Kidney (tissue), 14 donors: ENCODE measurements around the gene HSF4. TPM values are rescaled to one million over a fixed set of nuclear protein-coding genes. Genes with fewer than 3 reads are reported as not detected.
A peak's percentile ranks its signal among the peaks of the same experiment; 100 is the strongest.

ENCODE experiments used
- DNase-seq, 5 donors: peaks; one replicate each; pipeline ENCODE4 v3.0.0-alpha.2; 2013 to 2020
- FAIRE-seq: peaks from 2 replicates; lab custom pipeline; 2012; peaks lifted over from hg19 to GRCh38; lab: Jason Lieb, UNC
- H3K27ac ChIP-seq, 2 donors: one replicate each; pipeline ENCODE4 v1.7.0; 2013; ENCODE audit warnings: low read depth in 2 of 2, low read length in 2 of 2, inconsistent platforms in 1 of 2
- H3K27me3 ChIP-seq: one replicate; pipeline ENCODE4 v1.7.1; 2013; ENCODE audit warnings: low read length, inconsistent platforms; ENCODE audit not compliant: control insufficient read depth, insufficient read depth
- H3K36me3 ChIP-seq, 3 donors: one replicate each; pipeline versions ENCODE4 v1.7.0 to v1.7.1; 2013; ENCODE audit warnings: low read length in 3 of 3, control low read depth in 1 of 3, inconsistent platforms in 1 of 3; ENCODE audit not compliant: insufficient read depth in 3 of 3, control insufficient read depth in 2 of 3
- H3K4me1 ChIP-seq, 3 donors: one replicate each; pipeline versions ENCODE4 v1.7.0 to v1.7.1; 2013; ENCODE audit warnings: low read length in 3 of 3, inconsistent platforms in 1 of 3, low read depth in 1 of 3; ENCODE audit not compliant: control insufficient read depth in 2 of 3, insufficient read depth in 2 of 3
- H3K4me3 ChIP-seq, 3 donors: one replicate each; pipeline versions ENCODE4 v1.7.0 to v1.8.1; 2013; ENCODE audit warnings: low read length in 3 of 3, control low read depth in 1 of 3, inconsistent platforms in 1 of 3
- H3K9ac ChIP-seq, 3 donors: one replicate each; pipeline versions ENCODE4 v1.7.0 to v1.7.1; 2013; ENCODE audit warnings: low read length in 3 of 3, control low read depth in 1 of 3, inconsistent platforms in 1 of 3
- H3K9me3 ChIP-seq, 3 donors: one replicate each; pipeline versions ENCODE4 v1.7.0 to v1.7.1; 2013; ENCODE audit warnings: low read length in 3 of 3, control low read depth in 1 of 3, inconsistent platforms in 1 of 3; ENCODE audit not compliant: control insufficient read depth in 2 of 3, insufficient read depth in 1 of 3
- intact Hi-C: fragments of 100-400 bp; cut with DNase I; formaldehyde crosslinking; loops from one replicate; pipeline ENCODE4 v1.11.1; 2022
- polyA plus RNA-seq: library from polyadenylated mRNA; stranded (reverse); fragments of 350-450 nt; fragmentation: Illumina TruSeq; extraction: RNeasy Lipid Tissue Mini Kit (QIAGEN cat#74804); gene quantifications from one replicate; pipeline ENCODE4 v1.2.3, GENCODE V29; 2014; ENCODE audit warnings: low read depth, low replicate concordance; ENCODE audit not compliant: insufficient read depth
- total RNA-seq: library from RNA; stranded (reverse); fragmentation: NEBNext Ultra II Directional; extraction: Animal tissue kit (Norgen Biotek cat#: 25700); gene quantifications from one replicate; pipeline ENCODE4 v1.2.1, GENCODE V29; 2021
- TF ChIP-seq, protein P1 (sequence below): IDR thresholded peaks from 3 replicates; pipeline ENCODE4 v1.5.1; 2012; ENCODE audit warnings: mild to moderate bottlenecking, moderate library complexity, borderline replicate concordance; ENCODE audit not compliant: insufficient read depth; ENCODE audit errors: extremely low read depth
- donor health status: control.
- donor health status: control.
- donor health status: control.
- donor health status: control.
- donor health status: control.
- donor health status: DM: yes; HTN: yes; CAD: no.
- donor health status: Normal renal cell carcinoma (clear cell type).

HSF4 gene
- total and polyA plus RNA-seq, 2 donors from 2014 or later: 26.7 to 37.9 TPM

DNA sequence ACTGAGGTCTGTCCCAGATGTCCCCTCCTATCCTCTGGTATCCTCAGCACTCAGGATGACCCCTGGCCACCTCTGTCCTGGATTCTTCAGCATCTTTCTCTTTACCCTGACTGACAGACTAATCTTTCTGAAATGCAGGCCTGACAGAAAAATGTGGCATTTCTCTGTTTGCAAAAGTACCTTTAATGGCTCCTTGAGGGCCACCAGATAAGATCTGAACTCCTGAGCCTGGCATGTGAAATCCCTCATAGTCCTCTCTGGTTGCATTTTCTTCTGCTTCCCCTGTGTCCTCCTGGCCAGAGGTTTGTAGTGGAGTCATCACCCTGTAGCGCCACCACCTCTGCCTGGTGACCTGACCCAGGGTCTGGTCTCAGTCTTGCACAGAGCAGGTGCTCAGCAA lies 32.3 kb downstream of the HSF4 start:
- DNase-seq (no peak), FAIRE-seq (no peak)
- H3K27me3 ChIP-seq: no peaks in the 10 kb centered on the region
- peaks cover 7 to 52% (median 30%) of the 10 kb centered on the region in 3 donors for H3K36me3 ChIP-seq
- H3K9me3 ChIP-seq: no peaks in the 10 kb centered on the region
- intact Hi-C loops: no loop called here
- peaks cover 0 to 43% (median 35%) of the 10 kb centered on the region in 3 donors for H3K4me1 ChIP-seq
- peak overlapping the region; percentile 16 to 23 for H3K27ac ChIP-seq
- no peak overlapping the region for H3K9ac ChIP-seq
- TF ChIP-seq, protein P1, sequence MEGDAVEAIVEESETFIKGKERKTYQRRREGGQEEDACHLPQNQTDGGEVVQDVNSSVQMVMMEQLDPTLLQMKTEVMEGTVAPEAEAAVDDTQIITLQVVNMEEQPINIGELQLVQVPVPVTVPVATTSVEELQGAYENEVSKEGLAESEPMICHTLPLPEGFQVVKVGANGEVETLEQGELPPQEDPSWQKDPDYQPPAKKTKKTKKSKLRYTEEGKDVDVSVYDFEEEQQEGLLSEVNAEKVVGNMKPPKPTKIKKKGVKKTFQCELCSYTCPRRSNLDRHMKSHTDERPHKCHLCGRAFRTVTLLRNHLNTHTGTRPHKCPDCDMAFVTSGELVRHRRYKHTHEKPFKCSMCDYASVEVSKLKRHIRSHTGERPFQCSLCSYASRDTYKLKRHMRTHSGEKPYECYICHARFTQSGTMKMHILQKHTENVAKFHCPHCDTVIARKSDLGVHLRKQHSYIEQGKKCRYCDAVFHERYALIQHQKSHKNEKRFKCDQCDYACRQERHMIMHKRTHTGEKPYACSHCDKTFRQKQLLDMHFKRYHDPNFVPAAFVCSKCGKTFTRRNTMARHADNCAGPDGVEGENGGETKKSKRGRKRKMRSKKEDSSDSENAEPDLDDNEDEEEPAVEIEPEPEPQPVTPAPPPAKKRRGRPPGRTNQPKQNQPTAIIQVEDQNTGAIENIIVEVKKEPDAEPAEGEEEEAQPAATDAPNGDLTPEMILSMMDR: no peak
- no peak overlapping the region for H3K4me3 ChIP-seq

DNA sequence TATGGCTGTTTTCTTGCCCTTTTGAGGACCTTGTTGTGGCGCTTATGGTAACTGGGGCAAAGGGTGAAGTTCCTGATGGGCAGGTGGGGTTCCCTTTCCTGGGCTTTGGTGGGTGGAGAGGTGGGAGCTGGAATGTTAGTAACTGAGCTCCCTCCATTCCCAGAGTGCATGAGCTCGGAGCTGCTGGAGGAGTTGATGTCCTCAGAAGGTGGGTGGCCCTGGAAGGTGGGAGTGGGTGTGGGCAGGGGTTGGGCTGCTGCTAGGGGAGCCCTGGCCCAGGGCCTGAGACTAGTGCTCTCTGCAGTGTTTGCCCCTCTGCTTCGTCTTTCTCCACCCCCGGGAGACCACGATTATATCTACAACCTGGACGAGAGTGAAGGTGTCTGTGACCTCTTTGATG lies 33.2 kb downstream of the HSF4 start:
- Histone ChIP-seq H3K36me3 (peaks cover 7 to 52% (median 30%) of the 10 kb centered on the region in 3 donors), H3K4me1 (peaks cover 0 to 40% (median 34%) of the 10 kb centered on the region in 3 donors), H3K9ac (peak overlapping the region in 1 of 3 donors; percentile 34), H3K4me3 (no peak overlapping the region), H3K9me3 (no peaks in the 10 kb centered on the region), H3K27me3 (no peaks in the 10 kb centered on the region), H3K27ac (peak overlapping the region in 1 of 2 donors; percentile 78)
- DNase-seq: peak in 1 of 5 donors; percentile 48
- TF ChIP-seq, protein P1: no peak
- FAIRE-seq: no peak
- intact Hi-C loops: no loop called here

DNA sequence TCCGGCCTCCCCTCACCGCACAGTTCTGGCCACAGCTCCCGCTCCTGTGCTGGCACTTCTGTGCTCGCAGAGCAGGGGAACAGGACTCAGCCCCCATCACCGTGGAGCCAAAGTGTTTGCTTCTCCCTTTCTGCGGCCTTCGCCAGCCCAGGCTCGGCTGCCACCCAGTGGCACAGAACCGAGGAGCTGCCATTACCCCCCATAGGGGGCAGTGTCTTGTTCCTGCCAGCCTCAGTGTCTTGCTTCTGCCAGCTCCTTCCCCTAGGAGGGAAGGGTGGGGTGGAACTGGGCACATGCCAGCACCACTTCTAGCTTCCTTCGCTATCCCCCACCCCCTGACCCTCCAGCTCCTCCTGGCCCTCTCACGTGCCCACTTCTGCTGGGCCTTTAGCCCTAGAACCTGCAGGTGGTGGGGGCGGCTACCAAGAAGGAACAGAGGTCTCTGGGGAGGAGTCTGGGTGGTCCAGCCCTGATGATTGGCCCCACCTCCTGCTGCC lies 33.7 kb downstream of the HSF4 start:
- FAIRE-seq: no peak
- DNase-seq: peak in 4 of 5 donors; percentile 29 to 84 (median 56)

More for the DNA sequence above, 33.7 kb downstream of the HSF4 start:
- intact Hi-C loops: no loop called here
- Histone ChIP-seq H3K27me3 (no peaks in the 10 kb centered on the region), H3K36me3 (peaks cover 7 to 52% (median 30%) of the 10 kb centered on the region in 3 donors), H3K9ac (peak overlapping the region in 1 of 3 donors; percentile 34), H3K27ac (peak overlapping the region; percentile 50 to 78), H3K9me3 (no peaks in the 10 kb centered on the region), H3K4me1 (peaks cover 0 to 34% (median 28%) of the 10 kb centered on the region in 3 donors), H3K4me3 (peak overlapping the region in 1 of 3 donors; percentile 61)
- TF ChIP-seq, protein P1: peak; percentile 56
